Measurements from ENCODE around the gene MAPKAP1.

DNA sequence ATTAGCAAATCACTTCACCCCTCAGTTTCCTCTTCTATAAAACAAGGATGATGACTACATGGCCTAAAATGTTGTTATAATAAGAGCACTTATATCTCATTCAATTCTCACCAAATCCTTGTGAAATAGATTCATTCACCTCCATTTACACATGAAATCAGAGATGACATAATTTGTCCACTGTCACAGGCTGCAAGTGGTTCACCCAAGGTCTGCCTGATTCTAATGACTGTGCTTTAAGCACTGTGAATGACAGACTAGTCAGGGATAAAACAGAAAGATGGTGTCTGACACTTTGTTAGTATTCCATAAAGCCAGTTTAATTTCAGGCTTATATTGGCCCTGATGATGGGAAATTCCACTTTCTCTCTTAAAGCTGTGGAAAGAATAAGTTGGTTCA is 209.5 kb downstream of the MAPKAP1 start:
- TF ChIP-seq ISL1 (CRISPR knock-in tag; IDR thresholded peaks at IDR 0.05), result no peak
- no peak for TF ChIP-seq ARNTL (CRISPR knock-in tag; IDR thresholded peaks at IDR 0.05; ENCODE audit: borderline replicate concordance, low read depth)
- TF ChIP-seq ZFP3 (CRISPR knock-in tag; IDR thresholded peaks at IDR 0.05), result no peak
- TF ChIP-seq RARB (CRISPR knock-in tag; IDR thresholded peaks at IDR 0.05), result no peak
